HG03196 (cell line): ENCODE data around the gene ZCCHC7.
"Not testable (repeated sequence)": the region's sequence is repeated elsewhere in the genome, so short reads cannot be mapped to it uniquely, and the experiment has no call there.

Experiments used
- ATAC-seq: cut with Tn5 transposase; IDR thresholded peaks from one replicate; pipeline ENCODE4 v1.9.1; 2021; ENCODE audit not compliant: unreplicated experiment

ZCCHC7 gene

GRCh38 chr9:37167456-37168047 is 47.2 kb downstream of the ZCCHC7 start:
- ATAC-seq = no peak

- no peak for ATAC-seq
Observed at GRCh38 chr9:37172557-37172956, 52.2 kb downstream of the ZCCHC7 start.

GRCh38 chr9:37174247-37174646 is 53.9 kb downstream of the ZCCHC7 start:
- no peak for ATAC-seq

GRCh38 chr9:37178742-37179141 is 58.4 kb downstream of the ZCCHC7 start:
- ATAC-seq = no peak

- ATAC-seq = no peak
Observed at GRCh38 chr9:37179576-37179975, 59.2 kb downstream of the ZCCHC7 start.

- no peak for ATAC-seq
Observed at GRCh38 chr9:37180138-37180537, 59.8 kb downstream of the ZCCHC7 start.

GRCh38 chr9:37182718-37183117 is 62.3 kb downstream of the ZCCHC7 start:
- ATAC-seq = no peak

GRCh38 chr9:37184905-37185867 is 64.8 kb downstream of the ZCCHC7 start:
- no peak for ATAC-seq

- ATAC-seq = peak; percentile 32
Observed at GRCh38 chr9:37187292-37187691, 66.9 kb downstream of the ZCCHC7 start.

GRCh38 chr9:37187713-37188439 is 67.5 kb downstream of the ZCCHC7 start:
- peak; percentile 60 for ATAC-seq

GRCh38 chr9:37190739-37191138 is 70.4 kb downstream of the ZCCHC7 start:
- ATAC-seq = not testable (repeated sequence)

GRCh38 chr9:37191403-37192089 is 71.2 kb downstream of the ZCCHC7 start:
- ATAC-seq = no peak

GRCh38 chr9:37192803-37193202 is 72.4 kb downstream of the ZCCHC7 start:
- no peak for ATAC-seq

GRCh38 chr9:37197158-37198038 is 77.0 kb downstream of the ZCCHC7 start:
- ATAC-seq = peak; percentile 41

GRCh38 chr9:37198039-37198729 is 77.8 kb downstream of the ZCCHC7 start:
- no peak for ATAC-seq

GRCh38 chr9:37198831-37199230 is 78.5 kb downstream of the ZCCHC7 start:
- ATAC-seq = no peak

- ATAC-seq = no peak
Observed at GRCh38 chr9:37200433-37201005, 80.1 kb downstream of the ZCCHC7 start.

- ATAC-seq = no peak
Observed at GRCh38 chr9:37201581-37201980, 81.2 kb downstream of the ZCCHC7 start.

GRCh38 chr9:37202091-37202490 is 81.7 kb downstream of the ZCCHC7 start:
- ATAC-seq = no peak
